Skeletal muscle tissue (tissue), 4 donors: ENCODE results near the gene PRKN. TPM values are rescaled to one million over a fixed set of nuclear protein-coding genes. Genes with fewer than 3 reads are reported as not detected.

ENCODE experiments used
- H3K27ac ChIP-seq: one replicate; pipeline ENCODE4 v1.7.0; 2013; ENCODE audit warnings: mild to moderate bottlenecking, low read depth, low read length, inconsistent platforms
- H3K27me3 ChIP-seq, 3 donors: one replicate each; pipeline ENCODE4 v1.7.0; 2013; ENCODE audit warnings: low read length in 3 of 3; ENCODE audit not compliant: control insufficient read depth in 3 of 3, insufficient read depth in 3 of 3
- H3K36me3 ChIP-seq, 3 donors: one replicate each; pipeline ENCODE4 v1.7.0; 2013; ENCODE audit warnings: low read length in 3 of 3; ENCODE audit not compliant: control insufficient read depth in 3 of 3, insufficient read depth in 3 of 3
- H3K4me1 ChIP-seq, 3 donors: one replicate each; pipeline ENCODE4 v1.7.0; 2013; ENCODE audit warnings: low read length in 3 of 3, mild to moderate bottlenecking in 3 of 3; ENCODE audit not compliant: control insufficient read depth in 3 of 3, insufficient read depth in 3 of 3
- H3K4me3 ChIP-seq, 3 donors: one replicate each; pipeline ENCODE4 v1.7.0; 2013; ENCODE audit warnings: low read length in 3 of 3
- H3K9ac ChIP-seq, 3 donors: one replicate each; pipeline ENCODE4 v1.7.0; 2013; ENCODE audit warnings: low read length in 3 of 3, mild to moderate bottlenecking in 3 of 3, moderate library complexity in 2 of 3, low read depth in 1 of 3
- H3K9me3 ChIP-seq, 3 donors: one replicate each; pipeline ENCODE4 v1.7.0; 2013; ENCODE audit warnings: low read length in 3 of 3; ENCODE audit not compliant: control insufficient read depth in 3 of 3
- total RNA-seq: library from RNA; depleted of rRNA; stranded (reverse); fragments of >200 nt; gene quantifications from one replicate; pipeline ENCODE4 v1.2.3, GENCODE V29; 2014
- donor health status: Osteomylitis.

Gene PRKN
- total RNA-seq, 1 donor from 2014 or later: 16.7 TPM

- no peaks in the 10 kb centered on the region for H3K27me3 ChIP-seq
- no peak overlapping the region for H3K9ac ChIP-seq
- peaks cover 5 to 9% (median 8%) of the 10 kb centered on the region in 3 donors for H3K4me1 ChIP-seq
- H3K4me3 ChIP-seq: no peak overlapping the region
- H3K9me3 ChIP-seq: no peaks in the 10 kb centered on the region
- no peak overlapping the region for H3K27ac ChIP-seq
- no peaks in the 10 kb centered on the region for H3K36me3 ChIP-seq
Observed at GRCh38 chr6:161540532-161540931, 1187.0 kb downstream of the PRKN start.

DNA sequence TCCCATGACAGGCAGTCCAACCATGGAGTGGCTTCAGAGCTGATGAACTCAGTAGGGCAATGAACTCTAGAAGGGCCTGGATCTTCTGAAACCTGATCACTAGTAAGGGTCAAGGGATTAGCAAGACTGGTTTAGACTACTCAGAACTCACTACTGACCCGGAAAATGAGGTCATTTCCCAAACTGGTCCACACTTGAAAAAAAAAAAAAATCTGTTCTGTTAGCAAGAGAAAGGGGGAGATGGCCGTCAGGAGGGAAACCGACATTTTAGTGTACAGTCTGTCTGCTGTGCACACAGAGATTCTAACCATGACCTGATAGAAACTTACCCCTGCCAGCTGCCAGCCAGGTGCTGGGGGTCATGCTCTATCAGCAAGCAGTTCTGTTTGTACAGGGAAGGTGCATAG lies 1191.3 kb downstream of the PRKN start:
- H3K36me3 ChIP-seq: no peaks in the 10 kb centered on the region
- no peak overlapping the region for H3K9ac ChIP-seq
- peaks cover 5 to 9% (median 9%) of the 10 kb centered on the region in 3 donors for H3K4me1 ChIP-seq
- no peaks in the 10 kb centered on the region for H3K9me3 ChIP-seq
- H3K4me3 ChIP-seq: no peak overlapping the region
- no peaks in the 10 kb centered on the region for H3K27me3 ChIP-seq
- H3K27ac ChIP-seq: no peak overlapping the region

DNA sequence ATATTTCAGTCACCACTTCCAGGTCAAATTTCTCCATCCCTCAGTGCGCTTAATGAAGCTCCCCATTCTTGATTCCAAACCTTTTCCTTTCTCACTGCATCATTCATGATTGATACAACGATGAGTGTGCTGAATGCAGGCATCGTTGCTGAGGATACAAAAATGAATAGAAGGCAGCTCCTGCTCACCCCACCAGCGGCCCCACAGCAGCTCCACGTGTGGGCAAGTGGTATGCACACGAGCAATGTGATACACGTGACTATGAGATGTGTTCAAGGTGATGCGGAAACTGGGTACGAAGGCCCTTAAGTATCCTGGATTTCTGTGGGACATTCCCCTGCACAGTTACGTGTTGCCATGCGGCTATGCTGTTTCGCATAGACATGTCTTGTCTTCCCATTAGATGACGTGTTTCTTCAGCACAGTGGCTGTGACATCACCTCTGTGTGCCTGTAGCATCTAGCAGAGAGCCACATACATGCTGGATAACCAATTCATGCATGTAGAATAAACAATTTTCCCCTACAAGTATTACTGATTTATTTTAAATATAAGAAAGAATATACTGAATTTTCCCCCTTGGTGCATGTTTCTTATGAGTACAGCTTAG lies 1193.2 kb downstream of the PRKN start:
- Histone ChIP-seq H3K27ac (no peak overlapping the region), H3K27me3 (no peaks in the 10 kb centered on the region), H3K4me1 (peaks cover 5 to 9% (median 9%) of the 10 kb centered on the region in 3 donors), H3K36me3 (no peaks in the 10 kb centered on the region), H3K9me3 (no peaks in the 10 kb centered on the region), H3K4me3 (no peak overlapping the region), H3K9ac (no peak overlapping the region)

GRCh38 chr6:161533266-161533665 lies 1194.3 kb downstream of the PRKN start:
- Histone ChIP-seq H3K27me3 (no peaks in the 10 kb centered on the region), H3K36me3 (no peaks in the 10 kb centered on the region), H3K9ac (no peak overlapping the region), H3K9me3 (no peaks in the 10 kb centered on the region), H3K27ac (no peak overlapping the region), H3K4me3 (no peak overlapping the region), H3K4me1 (peaks cover 5 to 9% (median 9%) of the 10 kb centered on the region in 3 donors)

GRCh38 chr6:161532536-161532935 lies 1195.0 kb downstream of the PRKN start:
- no peak overlapping the region for H3K9ac ChIP-seq
- H3K9me3 ChIP-seq: no peaks in the 10 kb centered on the region
- H3K36me3 ChIP-seq: no peaks in the 10 kb centered on the region
- H3K4me3 ChIP-seq: no peak overlapping the region
- H3K27ac ChIP-seq: no peak overlapping the region
- H3K4me1 ChIP-seq: peaks cover 5 to 9% (median 9%) of the 10 kb centered on the region in 3 donors
- H3K27me3 ChIP-seq: no peaks in the 10 kb centered on the region

DNA sequence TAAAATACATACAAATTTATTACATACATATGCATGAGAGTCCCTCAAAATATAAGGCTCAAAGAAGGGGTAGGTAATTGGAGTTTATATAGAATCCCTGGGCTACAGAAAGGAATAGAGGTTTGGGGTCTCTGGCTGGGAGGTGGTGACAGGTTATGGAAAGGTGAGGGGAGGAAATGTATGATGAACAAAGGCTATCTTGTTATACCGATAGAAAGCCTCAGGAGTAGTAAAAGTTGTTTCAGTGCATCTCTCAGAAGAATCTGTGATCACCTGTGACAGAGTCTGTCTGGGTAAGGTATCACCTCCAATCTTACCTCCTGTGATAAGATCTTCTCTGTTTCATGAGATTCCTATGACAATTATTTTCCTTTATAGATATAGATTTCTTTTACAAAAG lies 1200.8 kb downstream of the PRKN start:
- H3K4me1 ChIP-seq: no peaks in the 10 kb centered on the region
- H3K9me3 ChIP-seq: no peaks in the 10 kb centered on the region
- H3K27ac ChIP-seq: no peak overlapping the region
- no peak overlapping the region for H3K9ac ChIP-seq
- H3K36me3 ChIP-seq: no peaks in the 10 kb centered on the region
- no peak overlapping the region for H3K4me3 ChIP-seq
- no peaks in the 10 kb centered on the region for H3K27me3 ChIP-seq

- H3K36me3 ChIP-seq: no peaks in the 10 kb centered on the region
- no peak overlapping the region for H3K27ac ChIP-seq
- H3K9ac ChIP-seq: no peak overlapping the region
- H3K4me3 ChIP-seq: no peak overlapping the region
- no peaks in the 10 kb centered on the region for H3K9me3 ChIP-seq
- no peaks in the 10 kb centered on the region for H3K27me3 ChIP-seq
- H3K4me1 ChIP-seq: no peaks in the 10 kb centered on the region
Observed at GRCh38 chr6:161523362-161523761, 1204.2 kb downstream of the PRKN start.

DNA sequence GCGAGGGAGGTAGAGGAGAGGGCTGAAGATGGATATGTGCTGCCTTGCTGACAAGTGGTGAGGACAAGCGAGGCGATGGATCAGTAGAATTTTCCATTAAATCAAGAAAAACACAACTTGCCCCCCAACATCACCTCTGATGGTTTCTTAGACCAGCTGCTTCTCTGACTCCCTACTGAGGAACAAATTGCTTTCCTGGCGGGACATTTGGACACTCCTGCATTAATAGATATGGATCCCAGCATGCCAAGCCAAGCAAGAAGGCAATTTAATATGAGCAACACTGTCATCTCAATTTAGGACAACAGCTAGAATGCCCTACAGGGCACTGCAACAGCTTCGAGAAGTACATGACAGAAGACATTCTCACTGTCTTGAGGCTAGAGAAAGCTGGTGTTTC lies 1205.3 kb downstream of the PRKN start:
- Histone ChIP-seq H3K27me3 (no peaks in the 10 kb centered on the region), H3K27ac (no peak overlapping the region), H3K4me3 (no peak overlapping the region), H3K9me3 (no peaks in the 10 kb centered on the region), H3K4me1 (no peaks in the 10 kb centered on the region), H3K36me3 (no peaks in the 10 kb centered on the region), H3K9ac (no peak overlapping the region)

DNA sequence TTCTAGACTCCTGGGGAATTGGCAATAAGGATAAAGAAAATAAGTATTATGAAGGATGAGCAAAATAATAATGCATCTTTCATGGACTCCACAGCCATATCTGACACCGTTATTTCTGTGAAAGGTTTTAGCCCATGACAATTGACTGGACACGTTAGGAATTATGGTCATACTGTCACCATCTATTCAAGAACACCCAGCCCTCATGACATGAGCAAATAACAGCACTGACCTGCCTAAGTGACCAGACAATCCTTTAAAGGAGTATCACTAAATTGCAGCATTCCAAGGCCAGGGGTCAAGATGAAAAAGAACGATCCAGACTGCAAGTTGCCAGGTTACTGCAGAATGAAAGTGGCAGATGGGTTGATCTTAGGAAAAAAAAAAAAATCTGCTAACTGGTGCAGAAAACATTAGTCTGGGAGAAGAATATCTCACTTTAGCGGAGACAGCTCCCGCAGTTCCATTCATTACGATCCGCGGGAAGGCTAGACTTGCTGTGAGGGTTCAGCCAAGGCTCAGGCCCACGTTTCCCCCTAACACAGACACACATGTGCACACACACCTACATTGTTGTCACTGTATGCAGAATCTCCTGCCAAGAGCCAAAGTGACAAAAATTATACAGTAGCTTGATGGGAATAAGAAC lies 1216.0 kb downstream of the PRKN start:
- H3K9ac ChIP-seq: no peak overlapping the region
- no peaks in the 10 kb centered on the region for H3K9me3 ChIP-seq
- H3K27me3 ChIP-seq: no peaks in the 10 kb centered on the region
- peaks cover 0 to 2% (median 0%) of the 10 kb centered on the region in 3 donors for H3K4me1 ChIP-seq
- H3K4me3 ChIP-seq: no peak overlapping the region
- H3K36me3 ChIP-seq: no peaks in the 10 kb centered on the region
- H3K27ac ChIP-seq: no peak overlapping the region

GRCh38 chr6:161508341-161508740 lies 1219.2 kb downstream of the PRKN start:
- H3K27ac ChIP-seq: no peak overlapping the region
- H3K27me3 ChIP-seq: no peaks in the 10 kb centered on the region
- H3K4me1 ChIP-seq: peaks cover 0 to 2% (median 0%) of the 10 kb centered on the region in 3 donors
- H3K36me3 ChIP-seq: no peaks in the 10 kb centered on the region
- H3K9me3 ChIP-seq: no peaks in the 10 kb centered on the region
- no peak overlapping the region for H3K9ac ChIP-seq
- H3K4me3 ChIP-seq: no peak overlapping the region
